Kidney (tissue), 11 donors: ENCODE measurements around the gene TAF11L2. TPM values are rescaled to one million over a fixed set of nuclear protein-coding genes. Genes with fewer than 3 reads are reported as not detected.
"Not testable (repeated sequence)": the region's sequence is repeated elsewhere in the genome, so short reads cannot be mapped to it uniquely, and the experiment has no call there.

Experiments used
- DNase-seq, 5 donors: peaks; one replicate each; pipeline ENCODE4 v3.0.0-alpha.2; 2013 to 2020
- FAIRE-seq: peaks from 2 replicates; lab custom pipeline; 2012; peaks lifted over from hg19 to GRCh38; lab: Jason Lieb, UNC
- H3K27ac ChIP-seq, 2 donors: one replicate each; pipeline ENCODE4 v1.7.0; 2013; ENCODE audit warnings: low read depth in 2 of 2, low read length in 2 of 2, inconsistent platforms in 1 of 2
- H3K27me3 ChIP-seq: one replicate; pipeline ENCODE4 v1.7.1; 2013; ENCODE audit warnings: low read length, inconsistent platforms; ENCODE audit not compliant: control insufficient read depth, insufficient read depth
- H3K36me3 ChIP-seq, 3 donors: one replicate each; pipeline versions ENCODE4 v1.7.0 to v1.7.1; 2013; ENCODE audit warnings: low read length in 3 of 3, control low read depth in 1 of 3, inconsistent platforms in 1 of 3; ENCODE audit not compliant: insufficient read depth in 3 of 3, control insufficient read depth in 2 of 3
- H3K4me1 ChIP-seq, 3 donors: one replicate each; pipeline versions ENCODE4 v1.7.0 to v1.7.1; 2013; ENCODE audit warnings: low read length in 3 of 3, inconsistent platforms in 1 of 3, low read depth in 1 of 3; ENCODE audit not compliant: control insufficient read depth in 2 of 3, insufficient read depth in 2 of 3
- H3K4me3 ChIP-seq, 3 donors: one replicate each; pipeline versions ENCODE4 v1.7.0 to v1.8.1; 2013; ENCODE audit warnings: low read length in 3 of 3, control low read depth in 1 of 3, inconsistent platforms in 1 of 3
- H3K9ac ChIP-seq, 3 donors: one replicate each; pipeline versions ENCODE4 v1.7.0 to v1.7.1; 2013; ENCODE audit warnings: low read length in 3 of 3, control low read depth in 1 of 3, inconsistent platforms in 1 of 3
- H3K9me3 ChIP-seq, 3 donors: one replicate each; pipeline versions ENCODE4 v1.7.0 to v1.7.1; 2013; ENCODE audit warnings: low read length in 3 of 3, control low read depth in 1 of 3, inconsistent platforms in 1 of 3; ENCODE audit not compliant: control insufficient read depth in 2 of 3, insufficient read depth in 1 of 3
- intact Hi-C: fragments of 100-400 bp; cut with DNase I; formaldehyde crosslinking; loops from one replicate; pipeline ENCODE4 v1.11.1; 2022
- polyA plus RNA-seq: library from polyadenylated mRNA; stranded (reverse); fragments of 350-450 nt; fragmentation: Illumina TruSeq; extraction: RNeasy Lipid Tissue Mini Kit (QIAGEN cat#74804); gene quantifications from one replicate; pipeline ENCODE4 v1.2.3, GENCODE V29; 2014; ENCODE audit warnings: low read depth, low replicate concordance; ENCODE audit not compliant: insufficient read depth
- total RNA-seq: library from RNA; stranded (reverse); fragmentation: NEBNext Ultra II Directional; extraction: Animal tissue kit (Norgen Biotek cat#: 25700); gene quantifications from one replicate; pipeline ENCODE4 v1.2.1, GENCODE V29; 2021
- donor health status: control.
- donor health status: control.
- donor health status: DM: yes; HTN: yes; CAD: no.
- donor health status: Normal renal cell carcinoma (clear cell type).

The TAF11L2 gene
- total and polyA plus RNA-seq, 2 donors from 2014 or later = not detected

DNA sequence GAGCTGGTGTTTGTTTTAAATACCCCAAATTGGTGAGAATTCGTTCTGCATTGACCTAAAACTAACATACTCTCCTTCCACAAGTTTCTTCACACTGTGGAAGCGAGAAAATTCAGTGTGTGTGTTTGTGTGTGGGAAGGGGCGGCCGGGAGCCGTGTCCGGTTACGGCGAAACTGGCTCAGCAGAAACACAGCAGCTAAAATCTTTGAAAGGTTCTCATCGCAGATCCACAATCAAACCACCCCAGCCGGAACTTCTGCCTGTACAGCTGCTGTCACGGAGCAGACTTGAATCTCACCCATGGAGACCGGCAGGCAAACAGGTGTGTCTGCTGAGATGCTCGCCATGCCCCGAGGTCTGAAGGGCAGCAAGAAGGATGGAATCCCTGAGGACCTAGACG lies 23.5 kb downstream of the TAF11L2 start, which contains the start of gene TAF11L4:
Gene TAF11L4 (plus strand): TSS at position 301 of the 400 bp plus-strand sequence.
- H3K36me3 ChIP-seq, intact Hi-C loops, DNase-seq, H3K9ac ChIP-seq, FAIRE-seq, H3K9me3 ChIP-seq, H3K27me3 ChIP-seq, H3K4me3 ChIP-seq, H3K4me1 ChIP-seq, H3K27ac ChIP-seq: not testable (repeated sequence)

GRCh38 chr5:17524935-17525334 lies 26.9 kb downstream of the TAF11L2 start, which contains the start of gene TAF11L5:
Gene TAF11L5 (plus strand): TSS chr5:17525235.
- FAIRE-seq, H3K36me3 ChIP-seq, DNase-seq, H3K4me1 ChIP-seq, H3K27ac ChIP-seq, H3K27me3 ChIP-seq, H3K9ac ChIP-seq, H3K9me3 ChIP-seq, H3K4me3 ChIP-seq, intact Hi-C loops: not testable (repeated sequence)

- FAIRE-seq, H3K9ac ChIP-seq, H3K4me1 ChIP-seq, H3K36me3 ChIP-seq, H3K27ac ChIP-seq, H3K4me3 ChIP-seq, intact Hi-C loops, H3K27me3 ChIP-seq, H3K9me3 ChIP-seq: not testable (repeated sequence)
- peak in 2 of 5 donors; percentile 7 to 73 for DNase-seq
Measured at GRCh38 chr5:17526504-17526903, 28.5 kb downstream of the TAF11L2 start.

GRCh38 chr5:17528369-17528768 lies 30.3 kb downstream of the TAF11L2 start, which contains the start of gene TAF11L6:
Gene TAF11L6 (plus strand): TSS chr5:17528669.
- H3K27ac ChIP-seq, H3K4me1 ChIP-seq, H3K36me3 ChIP-seq, H3K9ac ChIP-seq, DNase-seq, H3K4me3 ChIP-seq, H3K9me3 ChIP-seq, FAIRE-seq, intact Hi-C loops, H3K27me3 ChIP-seq: not testable (repeated sequence)

Other genes with a start within 250 kb of the TAF11L2 start
- gene TAF11L3, start 20.1 kb downstream of the TAF11L2 start, total RNA-seq = not detected
- not detected for gene TAF11L3, start 20.1 kb downstream of the TAF11L2 start, polyA plus RNA-seq
- not detected for gene TAF11L4, start 23.6 kb downstream of the TAF11L2 start, total RNA-seq
- gene TAF11L4, start 23.6 kb downstream of the TAF11L2 start, polyA plus RNA-seq = not detected
- gene TAF11L5, start 27.0 kb downstream of the TAF11L2 start, total RNA-seq = not detected
- not detected for gene TAF11L5, start 27.0 kb downstream of the TAF11L2 start, polyA plus RNA-seq
- not detected for gene TAF11L6, start 30.4 kb downstream of the TAF11L2 start, total RNA-seq
- gene TAF11L6, start 30.4 kb downstream of the TAF11L2 start, polyA plus RNA-seq = not detected
- gene TAF11L7, start 87.5 kb downstream of the TAF11L2 start, total RNA-seq = not detected
- gene TAF11L7, start 87.5 kb downstream of the TAF11L2 start, polyA plus RNA-seq = not detected
- not detected for gene TAF11L8, start 92.7 kb downstream of the TAF11L2 start, total RNA-seq
- gene TAF11L8, start 92.7 kb downstream of the TAF11L2 start, polyA plus RNA-seq = not detected
- gene TAF11L9, start 96.2 kb downstream of the TAF11L2 start, total RNA-seq = not detected
- gene TAF11L9, start 96.2 kb downstream of the TAF11L2 start, polyA plus RNA-seq = not detected
- gene TAF11L10, start 99.6 kb downstream of the TAF11L2 start, total RNA-seq = not detected
- gene TAF11L10, start 99.6 kb downstream of the TAF11L2 start, polyA plus RNA-seq = not detected
- not detected for gene TAF11L11, start 106.0 kb downstream of the TAF11L2 start, total RNA-seq
- gene TAF11L11, start 106.0 kb downstream of the TAF11L2 start, polyA plus RNA-seq = not detected
- gene TAF11L12, start 112.2 kb downstream of the TAF11L2 start, total RNA-seq = not detected
- gene TAF11L12, start 112.2 kb downstream of the TAF11L2 start, polyA plus RNA-seq = not detected
- not detected for gene TAF11L13, start 133.9 kb downstream of the TAF11L2 start, total RNA-seq
- gene TAF11L13, start 133.9 kb downstream of the TAF11L2 start, polyA plus RNA-seq = not detected
- not detected for gene TAF11L14, start 136.2 kb downstream of the TAF11L2 start, total RNA-seq
- not detected for gene TAF11L14, start 136.2 kb downstream of the TAF11L2 start, polyA plus RNA-seq